22Rv1 (cell line): ENCODE data around the gene CARD10.

Experiments used
- H3K27ac ChIP-seq: fragments of 450-650 bp; 2 replicates; pipeline ENCODE4 v1.5.1; 2017
- ZFX ChIP-seq: fragments of 450-650 bp; IDR thresholded peaks from 2 replicates; pipeline ENCODE4 v1.6.1; 2017; ENCODE audit warnings: antibody characterized with exemption, borderline replicate concordance
- TF ChIP-seq, protein P1 (sequence below): fragments of 450-650 bp; IDR thresholded peaks from 2 replicates; pipeline ENCODE4 v1.5.1; 2017; ENCODE audit warnings: mild to moderate bottlenecking

The CARD10 gene

DNA sequence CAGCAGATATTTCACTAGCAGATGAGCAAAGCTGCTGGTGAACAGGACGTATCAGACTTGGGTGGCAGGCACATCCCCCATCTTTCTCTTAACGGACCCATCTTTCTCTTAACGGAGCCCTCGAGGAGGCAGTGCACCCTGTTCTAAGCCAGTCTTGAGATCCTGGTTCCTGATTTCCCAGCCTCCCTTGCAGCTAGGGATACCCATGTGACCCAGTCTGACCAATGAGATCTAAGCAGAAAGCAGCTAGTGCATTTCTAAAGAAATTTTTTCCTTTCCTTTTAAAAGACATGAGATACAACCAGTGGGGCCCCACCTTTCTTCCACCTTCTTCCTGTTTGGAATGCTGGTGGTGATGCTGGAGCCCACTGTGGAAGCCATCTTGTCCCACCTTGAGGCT, 78.3 kb downstream of the CARD10 start:
- TF ChIP-seq, protein P1, sequence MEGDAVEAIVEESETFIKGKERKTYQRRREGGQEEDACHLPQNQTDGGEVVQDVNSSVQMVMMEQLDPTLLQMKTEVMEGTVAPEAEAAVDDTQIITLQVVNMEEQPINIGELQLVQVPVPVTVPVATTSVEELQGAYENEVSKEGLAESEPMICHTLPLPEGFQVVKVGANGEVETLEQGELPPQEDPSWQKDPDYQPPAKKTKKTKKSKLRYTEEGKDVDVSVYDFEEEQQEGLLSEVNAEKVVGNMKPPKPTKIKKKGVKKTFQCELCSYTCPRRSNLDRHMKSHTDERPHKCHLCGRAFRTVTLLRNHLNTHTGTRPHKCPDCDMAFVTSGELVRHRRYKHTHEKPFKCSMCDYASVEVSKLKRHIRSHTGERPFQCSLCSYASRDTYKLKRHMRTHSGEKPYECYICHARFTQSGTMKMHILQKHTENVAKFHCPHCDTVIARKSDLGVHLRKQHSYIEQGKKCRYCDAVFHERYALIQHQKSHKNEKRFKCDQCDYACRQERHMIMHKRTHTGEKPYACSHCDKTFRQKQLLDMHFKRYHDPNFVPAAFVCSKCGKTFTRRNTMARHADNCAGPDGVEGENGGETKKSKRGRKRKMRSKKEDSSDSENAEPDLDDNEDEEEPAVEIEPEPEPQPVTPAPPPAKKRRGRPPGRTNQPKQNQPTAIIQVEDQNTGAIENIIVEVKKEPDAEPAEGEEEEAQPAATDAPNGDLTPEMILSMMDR, result no peak
- TF ChIP-seq ZFX, result no peak
- H3K27ac ChIP-seq, result no peak overlapping the region
